Left ventricle myocardium inferior (tissue), 1 donor: ENCODE results near the gene FARS2. TPM values are rescaled to one million over a fixed set of nuclear protein-coding genes. Genes with fewer than 3 reads are reported as not detected.

Experiments used
- DNase-seq: peaks from one replicate; pipeline ENCODE4 v3.0.0-alpha.2; 2020
- H3K27ac ChIP-seq: fragments of 200-600 bp; replicated peaks from 2 replicates; pipeline ENCODE4 v1.8.0; 2021
- H3K27me3 ChIP-seq: fragments of 200-600 bp; 2 replicates; pipeline ENCODE4 v1.8.0; 2021; ENCODE audit warnings: low read depth
- H3K36me3 ChIP-seq: fragments of 200-600 bp; 2 replicates; pipeline ENCODE4 v1.8.0; 2021
- H3K4me1 ChIP-seq: fragments of 200-600 bp; 2 replicates; pipeline ENCODE4 v1.8.0; 2021
- H3K4me3 ChIP-seq: fragments of 200-600 bp; 2 replicates; pipeline ENCODE4 v1.8.0; 2021; ENCODE audit warnings: mild to moderate bottlenecking, moderate library complexity
- H3K9me3 ChIP-seq: fragments of 200-600 bp; replicated peaks from 2 replicates; pipeline ENCODE4 v1.8.0; 2021
- intact Hi-C: fragments of 100-400 bp; cut with micrococcal nuclease; formaldehyde crosslinking; loops from one replicate; pipeline ENCODE4 v1.11.0; 2022
- total RNA-seq: library from RNA; stranded (reverse); fragmentation: NEBNext Ultra II Directional; extraction: Animal tissue kit (Norgen Biotek cat#: 25700); gene quantifications from one replicate; pipeline ENCODE4 v1.2.1, GENCODE V29; 2021
- TF ChIP-seq, protein P1 (sequence below): fragments of 200-600 bp; IDR thresholded peaks from 2 replicates; pipeline ENCODE4 v1.8.0; 2021; ENCODE audit warnings: antibody characterized with exemption, mild to moderate bottlenecking, borderline replicate concordance
- donor health status: DM: no; HTN: yes; CAD: no; lungs with severe emphysema.

Gene FARS2
- total RNA-seq, 1 donor from 2014 or later, result 16.7 TPM

DNA sequence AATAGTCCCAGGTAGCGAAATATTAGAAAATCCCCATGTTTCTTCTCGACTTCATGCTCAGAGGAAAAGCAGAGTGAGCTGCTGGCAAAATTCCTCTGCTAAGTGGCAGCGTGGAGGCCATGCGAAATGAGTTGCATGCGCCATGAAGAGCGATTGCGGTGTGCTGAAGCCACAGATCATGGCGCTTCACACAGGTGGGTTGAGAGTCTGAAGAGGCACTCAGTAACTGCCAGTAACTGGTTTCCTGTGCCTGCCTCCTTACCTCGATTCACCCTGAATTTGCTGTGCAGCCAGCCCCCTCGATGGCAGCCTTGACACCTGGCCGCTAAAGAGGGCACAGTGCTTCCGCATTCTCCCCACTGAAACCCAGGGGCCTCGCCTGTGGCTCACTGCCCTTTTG is 443.9 kb downstream of the FARS2 start:
- TF ChIP-seq, protein P1, sequence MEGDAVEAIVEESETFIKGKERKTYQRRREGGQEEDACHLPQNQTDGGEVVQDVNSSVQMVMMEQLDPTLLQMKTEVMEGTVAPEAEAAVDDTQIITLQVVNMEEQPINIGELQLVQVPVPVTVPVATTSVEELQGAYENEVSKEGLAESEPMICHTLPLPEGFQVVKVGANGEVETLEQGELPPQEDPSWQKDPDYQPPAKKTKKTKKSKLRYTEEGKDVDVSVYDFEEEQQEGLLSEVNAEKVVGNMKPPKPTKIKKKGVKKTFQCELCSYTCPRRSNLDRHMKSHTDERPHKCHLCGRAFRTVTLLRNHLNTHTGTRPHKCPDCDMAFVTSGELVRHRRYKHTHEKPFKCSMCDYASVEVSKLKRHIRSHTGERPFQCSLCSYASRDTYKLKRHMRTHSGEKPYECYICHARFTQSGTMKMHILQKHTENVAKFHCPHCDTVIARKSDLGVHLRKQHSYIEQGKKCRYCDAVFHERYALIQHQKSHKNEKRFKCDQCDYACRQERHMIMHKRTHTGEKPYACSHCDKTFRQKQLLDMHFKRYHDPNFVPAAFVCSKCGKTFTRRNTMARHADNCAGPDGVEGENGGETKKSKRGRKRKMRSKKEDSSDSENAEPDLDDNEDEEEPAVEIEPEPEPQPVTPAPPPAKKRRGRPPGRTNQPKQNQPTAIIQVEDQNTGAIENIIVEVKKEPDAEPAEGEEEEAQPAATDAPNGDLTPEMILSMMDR, result no peak
- H3K27ac ChIP-seq, result no peak overlapping the region
- H3K4me1 ChIP-seq, result peaks cover 11% of the 10 kb centered on the region
- intact Hi-C loops, result no loop called here
- no peaks in the 10 kb centered on the region for H3K27me3 ChIP-seq
- no peaks in the 10 kb centered on the region for H3K36me3 ChIP-seq
- H3K4me3 ChIP-seq, result no peak overlapping the region
- no peak for DNase-seq
- no peaks in the 10 kb centered on the region for H3K9me3 ChIP-seq

DNA sequence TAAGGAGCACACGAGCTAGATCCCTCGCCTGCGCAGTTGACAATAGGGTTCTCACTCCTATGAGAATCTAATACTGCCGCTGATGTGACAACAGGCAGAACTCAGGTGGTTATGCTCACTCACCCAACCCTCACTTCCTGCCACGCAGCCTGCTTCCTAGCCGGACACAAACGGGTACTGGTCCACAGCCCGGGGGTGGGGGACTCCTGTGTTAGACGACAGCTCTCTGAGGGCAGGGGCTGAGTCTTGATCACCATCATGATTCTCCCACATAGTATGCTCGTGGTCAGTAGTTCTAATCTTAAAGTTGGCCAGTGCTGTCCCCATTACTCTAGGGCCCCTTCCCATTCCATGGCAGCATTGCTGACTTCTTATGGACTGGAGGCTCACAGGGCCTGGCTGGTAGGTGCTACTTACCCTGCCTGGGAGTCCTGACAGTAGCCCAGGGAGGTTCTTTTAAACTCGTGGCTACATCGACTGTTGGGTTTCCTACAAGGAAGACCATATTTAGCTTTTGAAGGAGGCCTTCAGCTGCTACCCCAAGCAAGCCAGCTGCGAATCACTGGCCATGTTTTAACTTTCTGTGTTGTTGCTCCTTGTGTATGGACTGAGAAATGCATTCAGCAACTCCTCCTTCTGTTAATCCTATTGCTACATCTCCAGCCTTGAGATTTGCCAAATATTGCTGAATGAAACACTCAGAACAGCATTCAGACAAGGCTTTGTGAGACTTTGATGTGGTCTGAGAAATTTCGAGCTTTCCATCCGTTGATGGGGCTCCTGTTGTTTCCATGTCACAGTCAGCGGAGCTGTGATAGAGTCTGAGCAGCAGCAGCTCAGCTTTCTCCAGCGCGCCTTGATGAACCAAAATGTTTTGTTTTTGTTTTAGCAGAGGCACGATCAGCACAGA is 445.1 kb downstream of the FARS2 start:
- intact Hi-C loops, result no loop called here
- H3K9me3 ChIP-seq, result no peaks in the 10 kb centered on the region

DNA sequence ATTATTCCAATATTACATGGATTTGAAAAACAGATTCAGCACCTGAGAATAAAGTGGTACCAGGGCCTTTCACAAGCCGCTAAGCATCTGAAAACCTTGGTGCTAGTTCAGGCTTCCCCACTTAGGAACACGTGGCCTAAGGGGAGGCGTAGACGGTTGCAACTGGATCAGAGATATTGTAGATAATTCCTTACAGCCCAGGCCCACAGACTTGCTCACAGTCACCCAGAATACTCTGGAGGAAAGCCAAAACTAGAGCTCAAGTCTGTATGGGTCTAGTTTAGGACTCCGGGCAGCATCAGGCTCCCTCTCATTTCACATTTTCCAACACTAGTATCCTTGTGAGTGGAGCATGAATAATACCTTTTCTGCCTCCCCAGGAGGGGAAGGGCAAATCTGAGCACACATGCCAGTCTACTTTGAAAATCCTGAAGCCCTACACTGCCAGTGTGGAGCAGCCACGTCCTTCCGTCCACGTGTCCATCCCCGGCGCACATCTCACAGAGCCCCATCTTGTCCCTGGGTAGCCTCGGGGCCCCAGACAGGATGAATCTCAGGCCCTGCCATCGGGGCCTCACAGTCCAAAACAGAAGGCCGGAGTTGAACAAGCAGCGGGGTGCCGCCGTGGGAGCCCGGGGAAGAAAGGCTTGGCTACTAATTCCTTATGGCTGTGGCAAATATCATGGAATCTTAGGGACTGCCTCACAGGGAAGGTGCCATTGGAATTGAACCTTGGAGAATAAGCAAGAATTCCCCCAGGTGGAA is 446.1 kb downstream of the FARS2 start:
- no peaks in the 10 kb centered on the region for H3K27me3 ChIP-seq
- H3K9me3 ChIP-seq, result no peaks in the 10 kb centered on the region
- TF ChIP-seq, protein P1, result no peak
- no peaks in the 10 kb centered on the region for H3K36me3 ChIP-seq
- H3K27ac ChIP-seq, result no peak overlapping the region
- H3K4me1 ChIP-seq, result no peaks in the 10 kb centered on the region
- no peak overlapping the region for H3K4me3 ChIP-seq
- intact Hi-C loops, result no loop called here
- no peak for DNase-seq

More for the DNA sequence above, 445.1 kb downstream of the FARS2 start:
- Histone ChIP-seq H3K27ac (no peak overlapping the region), H3K4me1 (peaks cover 6% of the 10 kb centered on the region), H3K36me3 (no peaks in the 10 kb centered on the region), H3K4me3 (no peak overlapping the region), H3K27me3 (no peaks in the 10 kb centered on the region)
- no peak for DNase-seq
- TF ChIP-seq, protein P1, result no peak

DNA sequence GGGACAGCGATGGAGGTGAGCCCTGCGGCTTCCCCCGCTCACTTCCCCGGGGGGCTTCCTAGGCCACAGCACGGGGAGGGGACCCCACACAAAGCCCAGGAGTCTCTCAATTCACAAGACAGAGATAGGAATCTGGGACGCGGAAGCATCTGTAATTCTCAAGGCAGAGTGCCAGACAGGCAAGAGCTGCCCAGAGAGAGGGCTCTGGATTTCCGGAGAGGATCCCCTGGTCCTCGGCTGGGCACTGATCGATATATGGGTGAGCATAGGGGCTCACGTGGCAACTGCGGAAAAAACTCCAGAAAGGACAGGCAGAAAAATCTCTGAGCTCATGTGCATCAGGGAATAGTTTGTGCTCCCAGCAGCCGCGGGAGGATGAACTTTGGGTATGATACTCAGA is 449.2 kb downstream of the FARS2 start:
- intact Hi-C loops, result no loop called here
- no peaks in the 10 kb centered on the region for H3K36me3 ChIP-seq
- no peak overlapping the region for H3K27ac ChIP-seq
- peaks cover 8% of the 10 kb centered on the region for H3K9me3 ChIP-seq
- no peaks in the 10 kb centered on the region for H3K4me1 ChIP-seq
- no peaks in the 10 kb centered on the region for H3K27me3 ChIP-seq
- no peak overlapping the region for H3K4me3 ChIP-seq
- TF ChIP-seq, protein P1, result no peak
- no peak for DNase-seq

DNA sequence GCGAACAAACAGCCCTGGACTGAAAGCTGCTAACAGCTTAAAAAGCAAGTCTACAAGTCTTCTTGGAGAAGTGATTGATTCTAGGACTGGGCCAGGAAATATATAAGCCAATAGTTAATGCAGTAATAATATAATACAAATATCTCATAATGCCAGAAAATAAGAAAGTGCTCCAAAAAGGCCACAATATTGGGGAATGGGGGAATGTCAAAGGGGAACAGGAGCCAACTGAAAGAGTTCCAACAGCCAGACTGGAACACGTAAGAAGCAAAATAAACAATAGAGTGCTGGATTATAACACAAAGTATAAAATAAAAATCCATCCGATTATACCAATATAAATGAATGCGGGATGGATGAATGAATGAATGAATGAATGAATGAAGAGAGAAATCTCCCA is 449.6 kb downstream of the FARS2 start:
- Histone ChIP-seq H3K4me3 (no peak overlapping the region), H3K4me1 (no peaks in the 10 kb centered on the region), H3K27ac (no peak overlapping the region), H3K27me3 (no peaks in the 10 kb centered on the region), H3K9me3 (peaks cover 10% of the 10 kb centered on the region), H3K36me3 (no peaks in the 10 kb centered on the region)
- TF ChIP-seq, protein P1, result no peak
- no peak for DNase-seq
- intact Hi-C loops, result no loop called here
